Mesenchymal stem cell (in vitro differentiated cells and primary cell): Measurements from ENCODE around the gene CXCL3.

Experiments
- DNase-seq: peaks from one replicate; pipeline ENCODE4 v3.0.0-alpha.2; 2013
- H2AFZ ChIP-seq: one replicate; pipeline ENCODE4 v1.6.1; 2013; ENCODE audit warnings: low read depth, mild to moderate bottlenecking, control low read depth, inconsistent platforms, low read length, moderate library complexity
- H2AK5ac ChIP-seq: 2 replicates; pipeline ENCODE4 v1.6.1; 2013; ENCODE audit warnings: low read length, moderate library complexity, mild to moderate bottlenecking, inconsistent platforms; ENCODE audit not compliant: severe bottlenecking
- H2BK120ac ChIP-seq: one replicate; pipeline ENCODE4 v1.6.1; 2013; ENCODE audit warnings: low read depth, mild to moderate bottlenecking, inconsistent platforms, low read length, moderate library complexity
- H2BK12ac ChIP-seq, 2 experiments: one replicate each; pipeline ENCODE4 v1.6.1; 2013; ENCODE audit warnings: inconsistent platforms in 2 of 2, low read length in 2 of 2, mild to moderate bottlenecking in 2 of 2, moderate library complexity in 2 of 2, control low read depth in 1 of 2
- H2BK15ac ChIP-seq: one replicate; pipeline ENCODE4 v1.6.1; 2013; ENCODE audit warnings: mild to moderate bottlenecking, low read depth, inconsistent platforms; ENCODE audit not compliant: poor library complexity, severe bottlenecking
- H2BK5ac ChIP-seq: 2 replicates; pipeline ENCODE4 v1.6.1; 2013; ENCODE audit warnings: low read depth, mild to moderate bottlenecking, low read length, control low read depth, inconsistent platforms; ENCODE audit not compliant: poor library complexity, severe bottlenecking
- H3K14ac ChIP-seq, 2 experiments: one replicate each; pipeline ENCODE4 v1.6.1; 2013; ENCODE audit warnings: inconsistent platforms in 2 of 2, low read length in 2 of 2, control low read depth in 1 of 2, mild to moderate bottlenecking in 1 of 2, moderate library complexity in 1 of 2
- H3K18ac ChIP-seq, 2 experiments: one replicate each; pipeline ENCODE4 v1.6.1; 2013; ENCODE audit warnings: inconsistent platforms in 2 of 2, low read length in 2 of 2, control low read depth in 1 of 2, low read depth in 1 of 2, mild to moderate bottlenecking in 1 of 2
- H3K23ac ChIP-seq, 2 experiments: one replicate each; pipeline ENCODE4 v1.6.1; 2013; ENCODE audit warnings: inconsistent platforms in 2 of 2, low read length in 2 of 2, mild to moderate bottlenecking in 2 of 2, moderate library complexity in 2 of 2, control low read depth in 1 of 2
- H3K27ac ChIP-seq: 2 replicates; pipeline ENCODE4 v1.5.1; 2013; ENCODE audit warnings: mild to moderate bottlenecking, moderate library complexity, low read length, control low read depth, inconsistent platforms; ENCODE audit not compliant: poor library complexity, severe bottlenecking
- H3K27me3 ChIP-seq, 2 experiments: 2 replicates each; pipeline versions ENCODE4 v1.6.1 to v1.7.0; 2013; ENCODE audit warnings: low read length in 2 of 2, mild to moderate bottlenecking in 2 of 2, moderate library complexity in 2 of 2, control low read depth in 1 of 2, inconsistent platforms in 1 of 2; ENCODE audit not compliant: control insufficient read depth in 1 of 2, insufficient read depth in 1 of 2
- H3K36me3 ChIP-seq, 2 experiments: 2 replicates each; pipeline versions ENCODE4 v1.6.1 to v1.7.0; 2013; ENCODE audit warnings: low read length in 2 of 2, control low read depth in 1 of 2, inconsistent platforms in 1 of 2, low read depth in 1 of 2, mild to moderate bottlenecking in 1 of 2; ENCODE audit not compliant: insufficient read depth in 2 of 2, control insufficient read depth in 1 of 2
- H3K4ac ChIP-seq, 2 experiments: one replicate each; pipeline ENCODE4 v1.6.1; 2013; ENCODE audit warnings: inconsistent platforms in 2 of 2, low read length in 2 of 2, mild to moderate bottlenecking in 2 of 2, moderate library complexity in 2 of 2, control low read depth in 1 of 2, low read depth in 1 of 2
- H3K4me1 ChIP-seq: 2 replicates; pipeline ENCODE4 v1.6.1; 2013; ENCODE audit warnings: low read depth, low read length, control low read depth; ENCODE audit not compliant: control insufficient read depth, insufficient read depth
- H3K4me2 ChIP-seq: 2 replicates; pipeline ENCODE4 v1.6.1; 2013; ENCODE audit warnings: low read length, mild to moderate bottlenecking, inconsistent platforms; ENCODE audit not compliant: poor library complexity, severe bottlenecking
- H3K4me3 ChIP-seq, 2 experiments: 2 replicates each; pipeline versions ENCODE4 v1.5.1 to v1.7.0; 2013; ENCODE audit warnings: low read length in 2 of 2, mild to moderate bottlenecking in 2 of 2, control low read depth in 1 of 2, low read depth in 1 of 2; ENCODE audit not compliant: insufficient read depth in 1 of 2
- H3K79me1 ChIP-seq: replicated peaks from 2 replicates; pipeline ENCODE4 v1.6.1; 2013; ENCODE audit warnings: mild to moderate bottlenecking, control low read depth, low read length, inconsistent platforms; ENCODE audit not compliant: poor library complexity, severe bottlenecking
- H3K9ac ChIP-seq: 2 replicates; pipeline ENCODE4 v1.7.0; 2013; ENCODE audit warnings: mild to moderate bottlenecking, low read length, moderate library complexity
- H3K9me3 ChIP-seq: 2 replicates; pipeline ENCODE4 v1.7.0; 2013; ENCODE audit warnings: mild to moderate bottlenecking, low read length; ENCODE audit not compliant: control insufficient read depth
- H4K8ac ChIP-seq: one replicate; pipeline ENCODE4 v1.6.1; 2013; ENCODE audit warnings: inconsistent platforms, mild to moderate bottlenecking, low read length, moderate library complexity
- H4K91ac ChIP-seq: one replicate; pipeline ENCODE4 v1.6.1; 2013; ENCODE audit warnings: mild to moderate bottlenecking, low read length, inconsistent platforms
- WGBS: methylation state at CpG from one replicate; pipeline ENCODE4 v1.1.7; 2013; ENCODE audit warnings: mixed read lengths; 5-methylcytosine and 5-hydroxymethylcytosine counted together

Gene CXCL3

GRCh38 chr4:74030285-74030684 is 8.2 kb downstream of the CXCL3 start:
- Histone ChIP-seq H3K9me3 (peaks cover 9% of the 10 kb centered on the region), H3K79me1 (no peaks in the 10 kb centered on the region), H3K27me3 (no peaks in the 10 kb centered on the region), H2BK15ac (no peak overlapping the region), H3K4ac (no peak overlapping the region), H4K8ac (no peak overlapping the region), H3K4me3 (no peak overlapping the region), H3K27ac (no peak overlapping the region), H2BK12ac (no peak overlapping the region), H3K9ac (no peak overlapping the region), H3K4me2 (no peak overlapping the region), H2BK120ac (no peak overlapping the region), H2BK5ac (no peak overlapping the region), H3K14ac (no peak overlapping the region), H2AFZ (no peak overlapping the region), H3K18ac (no peak overlapping the region), H3K23ac (no peak overlapping the region), H2AK5ac (no peak overlapping the region), H4K91ac (no peak overlapping the region), H3K4me1 (no peaks in the 10 kb centered on the region), H3K36me3 (no peaks in the 10 kb centered on the region)
- no peak for DNase-seq

DNA sequence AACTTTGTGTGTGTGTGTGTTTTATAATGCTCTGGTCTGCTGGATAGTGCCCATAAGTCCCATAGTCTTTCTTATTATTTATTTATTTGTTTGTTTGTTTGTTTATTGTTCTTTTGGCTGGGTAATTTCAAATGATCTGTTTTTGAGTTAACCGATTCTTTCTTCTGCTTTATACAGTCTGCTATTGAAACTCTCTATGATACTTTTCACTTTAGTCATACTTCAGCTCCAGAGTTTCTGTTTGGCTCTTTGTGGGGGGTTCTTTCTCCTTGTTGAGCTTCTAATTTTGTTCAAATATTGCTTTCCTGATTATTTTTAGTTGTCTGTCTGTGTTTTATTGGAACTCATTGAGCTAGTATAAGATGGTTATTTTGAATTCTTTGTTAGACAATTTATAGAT is 10.0 kb downstream of the CXCL3 start:
- WGBS: no CpG with 5 or more reads among the region's 1 CpG
- H3K27me3 ChIP-seq: no peaks in the 10 kb centered on the region
- H3K4me2 ChIP-seq: no peak overlapping the region
- H3K9ac ChIP-seq: no peak overlapping the region
- H3K36me3 ChIP-seq: no peaks in the 10 kb centered on the region
- H4K91ac ChIP-seq: no peak overlapping the region
- no peaks in the 10 kb centered on the region for H3K79me1 ChIP-seq
- no peak for DNase-seq
- H3K4ac ChIP-seq: no peak overlapping the region
- no peak overlapping the region for H2BK15ac ChIP-seq
- H3K14ac ChIP-seq: no peak overlapping the region
- H4K8ac ChIP-seq: no peak overlapping the region
- no peak overlapping the region for H3K4me3 ChIP-seq
- peaks cover 15% of the 10 kb centered on the region for H3K9me3 ChIP-seq
- H2BK12ac ChIP-seq: no peak overlapping the region
- H2AK5ac ChIP-seq: no peak overlapping the region
- no peak overlapping the region for H2BK120ac ChIP-seq
- no peak overlapping the region for H3K23ac ChIP-seq
- no peak overlapping the region for H3K18ac ChIP-seq
- no peak overlapping the region for H3K27ac ChIP-seq
- no peak overlapping the region for H2BK5ac ChIP-seq
- no peaks in the 10 kb centered on the region for H3K4me1 ChIP-seq
- no peak overlapping the region for H2AFZ ChIP-seq

- H3K4me3 ChIP-seq: no peak overlapping the region
- H3K36me3 ChIP-seq: no peaks in the 10 kb centered on the region
- no peak overlapping the region for H3K9ac ChIP-seq
- no peak overlapping the region for H3K27ac ChIP-seq
- no peak overlapping the region for H2BK5ac ChIP-seq
- no peak overlapping the region for H3K4me2 ChIP-seq
- WGBS: 93% methylated on average over 1 of the region's 2 CpGs
- H2AK5ac ChIP-seq: no peak overlapping the region
- H3K4ac ChIP-seq: no peak overlapping the region
- no peak overlapping the region for H2BK15ac ChIP-seq
- H3K79me1 ChIP-seq: no peaks in the 10 kb centered on the region
- no peak overlapping the region for H4K91ac ChIP-seq
- no peak overlapping the region for H2BK12ac ChIP-seq
- H2AFZ ChIP-seq: no peak overlapping the region
- no peak overlapping the region for H2BK120ac ChIP-seq
- no peak overlapping the region for H3K14ac ChIP-seq
- peaks cover 15% of the 10 kb centered on the region for H3K9me3 ChIP-seq
- no peak overlapping the region for H3K23ac ChIP-seq
- no peak for DNase-seq
- H4K8ac ChIP-seq: no peak overlapping the region
- H3K27me3 ChIP-seq: no peaks in the 10 kb centered on the region
- H3K4me1 ChIP-seq: no peaks in the 10 kb centered on the region
- H3K18ac ChIP-seq: no peak overlapping the region
Measured at GRCh38 chr4:74023709-74024108, 14.8 kb downstream of the CXCL3 start.

GRCh38 chr4:74021601-74022000 is 16.9 kb downstream of the CXCL3 start:
- Histone ChIP-seq H3K18ac (no peak overlapping the region), H2BK5ac (no peak overlapping the region), H3K4ac (no peak overlapping the region), H3K4me3 (no peak overlapping the region), H3K27me3 (no peaks in the 10 kb centered on the region), H4K8ac (no peak overlapping the region), H3K23ac (no peak overlapping the region), H2AK5ac (no peak overlapping the region), H3K9ac (no peak overlapping the region), H3K36me3 (no peaks in the 10 kb centered on the region), H3K9me3 (peaks cover 15% of the 10 kb centered on the region), H3K14ac (no peak overlapping the region), H3K27ac (no peak overlapping the region), H4K91ac (no peak overlapping the region), H3K79me1 (no peaks in the 10 kb centered on the region), H2BK12ac (no peak overlapping the region), H3K4me1 (no peaks in the 10 kb centered on the region), H2BK15ac (no peak overlapping the region), H2BK120ac (no peak overlapping the region), H3K4me2 (no peak overlapping the region), H2AFZ (no peak overlapping the region)
- WGBS: 67% methylated on average over 1 of the region's 2 CpGs
- no peak for DNase-seq
